PC-3 (cell line): ENCODE measurements around the gene PPP1R13B.

Source experiments
- CTCF ChIP-seq: fragments of 300-600 bp; sonication (generic); conservative IDR thresholded peaks from 2 replicates; pipeline ENCODE4 v1.5.1; 2017; ENCODE audit warnings: antibody characterized with exemption, low read depth, mild to moderate bottlenecking, low read length
- EZH2 ChIP-seq: fragments of 300-600 bp; sonication (generic); IDR thresholded peaks from one replicate; pipeline ENCODE4 v1.6.1; 2017; ENCODE audit warnings: antibody characterized with exemption, mild to moderate bottlenecking, low read length; ENCODE audit not compliant: unreplicated experiment
- EZH2phosphoT487 ChIP-seq: fragments of 300-600 bp; sonication (generic); IDR thresholded peaks from 2 replicates; pipeline ENCODE4 v1.6.1; 2018; ENCODE audit warnings: mild to moderate bottlenecking, antibody characterized with exemption, low read length, borderline replicate concordance

GRCh38 chr14:103805708-103806107 is 41.7 kb downstream of the PPP1R13B start:
- TF ChIP-seq CTCF (no peak), EZH2 (no peak), EZH2phosphoT487 (no peak)
